WTC11 (cell line): ENCODE measurements around the gene SSU72. TPM values are rescaled to one million over a fixed set of nuclear protein-coding genes. Genes with fewer than 3 reads are reported as not detected.
A peak's percentile ranks its signal among the peaks of the same experiment; 100 is the strongest.

Source experiments
- ATAC-seq: fragments of 200-7000 bp; cut with Tn5 transposase; 2 replicates; pipeline ENCODE4 v1.10.0; 2021; ENCODE audit warnings: mild to moderate bottlenecking, moderate library complexity
- CTCF ChIA-PET: fragments of 300-600 bp; sonication (Branson Sonifier 250); formaldehyde crosslinking; loops from one replicate; lab custom pipeline; 2021; ENCODE audit warnings: antibody characterized with exemption; lab: Charles Lee
- POLR2A ChIA-PET: fragments of 350-600 bp; sonication (Branson Sonifier 250); formaldehyde crosslinking; loops from one replicate; lab custom pipeline; 2021; ENCODE audit warnings: antibody characterized with exemption; lab: Charles Lee
- DNase-seq: peaks from one replicate; pipeline ENCODE4 v3.0.0; 2021; ENCODE audit warnings: low spot score
- H3K27ac Mint-ChIP-seq: 2 replicates; pipeline ENCODE4 v1.8.0; 2021; ENCODE audit warnings: mixed read lengths
- H3K27me3 Mint-ChIP-seq: 2 replicates; pipeline ENCODE4 v1.8.0; 2021; ENCODE audit warnings: low read depth, mild to moderate bottlenecking, moderate library complexity, mixed read lengths
- H3K36me3 Mint-ChIP-seq: 2 replicates; pipeline ENCODE4 v1.8.0; 2021; ENCODE audit warnings: mixed read lengths
- H3K4me1 Mint-ChIP-seq: 2 replicates; pipeline ENCODE4 v1.8.0; 2022; ENCODE audit warnings: mixed read lengths
- H3K4me3 Mint-ChIP-seq: 2 replicates; pipeline ENCODE4 v1.8.0; 2021; ENCODE audit warnings: mild to moderate bottlenecking, moderate library complexity, mixed read lengths
- H3K9me3 Mint-ChIP-seq: 2 replicates; pipeline ENCODE4 v1.8.0; 2021; ENCODE audit warnings: mixed read lengths
- ATF1 ChIP-seq: sonication (generic); formaldehyde crosslinking; IDR thresholded peaks from 2 replicates; pipeline ENCODE4 v1.8.1; 2023; ENCODE audit warnings: mild to moderate bottlenecking, moderate library complexity, missing genetic modification reagents
- ATF3 ChIP-seq: sonication (generic); formaldehyde crosslinking; conservative IDR thresholded peaks from 2 replicates; pipeline ENCODE4 v1.8.1; 2022; ENCODE audit warnings: mild to moderate bottlenecking, missing genetic modification reagents
- CBFB ChIP-seq: sonication (generic); formaldehyde crosslinking; IDR thresholded peaks from 2 replicates; pipeline ENCODE4 v1.8.1; 2022; ENCODE audit warnings: mild to moderate bottlenecking, low read depth, missing genetic modification reagents
- EMX1 ChIP-seq: fragments of 250-450 bp; sonication (Bioruptor Pico); IDR thresholded peaks from 2 replicates; pipeline ENCODE4 v1.8.0; 2021; ENCODE audit warnings: mild to moderate bottlenecking
- FOXP1 ChIP-seq: sonication (generic); formaldehyde crosslinking; IDR thresholded peaks from 2 replicates; pipeline ENCODE4 v1.8.0; 2022; ENCODE audit warnings: missing genetic modification reagents, mild to moderate bottlenecking, moderate library complexity, borderline replicate concordance
- GABPB1 ChIP-seq: sonication (generic); formaldehyde crosslinking; IDR thresholded peaks from 2 replicates; pipeline ENCODE4 v1.8.1; 2023; ENCODE audit warnings: mild to moderate bottlenecking, missing genetic modification reagents
- KAT7 ChIP-seq: sonication (generic); formaldehyde crosslinking; IDR thresholded peaks from 2 replicates; pipeline ENCODE4 v1.8.1; 2023; ENCODE audit warnings: missing genetic modification reagents, mild to moderate bottlenecking, borderline replicate concordance
- MAX ChIP-seq: sonication (generic); formaldehyde crosslinking; IDR thresholded peaks from 2 replicates; pipeline ENCODE4 v1.8.0; 2022; ENCODE audit warnings: mild to moderate bottlenecking, missing genetic modification reagents
- MXD4 ChIP-seq: fragments of 250-450 bp; sonication (Bioruptor Pico); IDR thresholded peaks from 2 replicates; pipeline ENCODE4 v1.8.0; 2021; ENCODE audit warnings: mild to moderate bottlenecking, moderate library complexity, borderline replicate concordance
- MYBL2 ChIP-seq: sonication (generic); formaldehyde crosslinking; IDR thresholded peaks from 2 replicates; pipeline ENCODE4 v1.8.1; 2023; ENCODE audit warnings: mild to moderate bottlenecking, moderate library complexity, missing genetic modification reagents
- RORB ChIP-seq: fragments of 250-450 bp; sonication (Bioruptor Pico); IDR thresholded peaks from 2 replicates; pipeline ENCODE4 v1.9.0; 2021; ENCODE audit warnings: mild to moderate bottlenecking
- SOX15 ChIP-seq: fragments of 250-450 bp; sonication (Bioruptor Pico); IDR thresholded peaks from 2 replicates; pipeline ENCODE4 v1.9.0; 2021; ENCODE audit warnings: mild to moderate bottlenecking
- TEAD4 ChIP-seq: sonication (generic); formaldehyde crosslinking; IDR thresholded peaks from 2 replicates; pipeline ENCODE4 v1.8.0; 2022; ENCODE audit warnings: mild to moderate bottlenecking, missing genetic modification reagents
- ZNF512 ChIP-seq: sonication (generic); formaldehyde crosslinking; IDR thresholded peaks from 2 replicates; pipeline ENCODE4 v1.8.1; 2022; ENCODE audit warnings: missing genetic modification reagents, borderline replicate concordance
- total RNA-seq: library from RNA; stranded (reverse); gene quantifications from 3 replicates; pipeline ENCODE4 v1.2.3, GENCODE V29; 2021
- TF ChIP-seq, protein P1 (sequence below): fragments of 250-450 bp; sonication (Bioruptor Pico); IDR thresholded peaks from 2 replicates; pipeline ENCODE4 v1.8.0; 2021; ENCODE audit warnings: mild to moderate bottlenecking
- TF ChIP-seq, protein P2 (sequence below): fragments of 250-450 bp; sonication (Bioruptor Pico); IDR thresholded peaks from 2 replicates; pipeline ENCODE4 v1.9.0; 2021; ENCODE audit warnings: mild to moderate bottlenecking
- TF ChIP-seq, protein P3 (sequence below): sonication (generic); formaldehyde crosslinking; IDR thresholded peaks from 2 replicates; pipeline ENCODE4 v1.8.0; 2023; ENCODE audit warnings: mild to moderate bottlenecking, missing genetic modification reagents
- TF ChIP-seq, protein P4 (sequence below): sonication (generic); formaldehyde crosslinking; IDR thresholded peaks from 2 replicates; pipeline ENCODE4 v1.8.0; 2022; ENCODE audit warnings: missing genetic modification reagents

Gene SSU72
- total RNA-seq, 1 experiment from 2014 or later, result 158 TPM

GRCh38 chr1:1511533-1512285 lies 63.0 kb downstream of the SSU72 start, which contains the start of gene ATAD3A (continued):
- TF ChIP-seq, protein P1, sequence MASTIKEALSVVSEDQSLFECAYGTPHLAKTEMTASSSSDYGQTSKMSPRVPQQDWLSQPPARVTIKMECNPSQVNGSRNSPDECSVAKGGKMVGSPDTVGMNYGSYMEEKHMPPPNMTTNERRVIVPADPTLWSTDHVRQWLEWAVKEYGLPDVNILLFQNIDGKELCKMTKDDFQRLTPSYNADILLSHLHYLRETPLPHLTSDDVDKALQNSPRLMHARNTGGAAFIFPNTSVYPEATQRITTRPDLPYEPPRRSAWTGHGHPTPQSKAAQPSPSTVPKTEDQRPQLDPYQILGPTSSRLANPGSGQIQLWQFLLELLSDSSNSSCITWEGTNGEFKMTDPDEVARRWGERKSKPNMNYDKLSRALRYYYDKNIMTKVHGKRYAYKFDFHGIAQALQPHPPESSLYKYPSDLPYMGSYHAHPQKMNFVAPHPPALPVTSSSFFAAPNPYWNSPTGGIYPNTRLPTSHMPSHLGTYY, result no peak
- TF ChIP-seq, protein P2, sequence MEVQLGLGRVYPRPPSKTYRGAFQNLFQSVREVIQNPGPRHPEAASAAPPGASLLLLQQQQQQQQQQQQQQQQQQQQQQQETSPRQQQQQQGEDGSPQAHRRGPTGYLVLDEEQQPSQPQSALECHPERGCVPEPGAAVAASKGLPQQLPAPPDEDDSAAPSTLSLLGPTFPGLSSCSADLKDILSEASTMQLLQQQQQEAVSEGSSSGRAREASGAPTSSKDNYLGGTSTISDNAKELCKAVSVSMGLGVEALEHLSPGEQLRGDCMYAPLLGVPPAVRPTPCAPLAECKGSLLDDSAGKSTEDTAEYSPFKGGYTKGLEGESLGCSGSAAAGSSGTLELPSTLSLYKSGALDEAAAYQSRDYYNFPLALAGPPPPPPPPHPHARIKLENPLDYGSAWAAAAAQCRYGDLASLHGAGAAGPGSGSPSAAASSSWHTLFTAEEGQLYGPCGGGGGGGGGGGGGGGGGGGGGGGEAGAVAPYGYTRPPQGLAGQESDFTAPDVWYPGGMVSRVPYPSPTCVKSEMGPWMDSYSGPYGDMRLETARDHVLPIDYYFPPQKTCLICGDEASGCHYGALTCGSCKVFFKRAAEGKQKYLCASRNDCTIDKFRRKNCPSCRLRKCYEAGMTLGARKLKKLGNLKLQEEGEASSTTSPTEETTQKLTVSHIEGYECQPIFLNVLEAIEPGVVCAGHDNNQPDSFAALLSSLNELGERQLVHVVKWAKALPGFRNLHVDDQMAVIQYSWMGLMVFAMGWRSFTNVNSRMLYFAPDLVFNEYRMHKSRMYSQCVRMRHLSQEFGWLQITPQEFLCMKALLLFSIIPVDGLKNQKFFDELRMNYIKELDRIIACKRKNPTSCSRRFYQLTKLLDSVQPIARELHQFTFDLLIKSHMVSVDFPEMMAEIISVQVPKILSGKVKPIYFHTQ (CRISPR knock-in tag), result no peak
- no peak for TF ChIP-seq ATF3 (CRISPR knock-in tag)
- TF ChIP-seq CBFB, result 0 out of 2 replicates have a peak, but pooled peaks have one; percentile 69
- TF ChIP-seq FOXP1, result 0 out of 2 replicates have a peak, but pooled peaks have one; percentile 53
- no peak for TF ChIP-seq SOX15 (CRISPR knock-in tag)
- no peak for TF ChIP-seq ZNF512 (CRISPR knock-in tag)
- TF ChIP-seq GABPB1 (CRISPR knock-in tag), result peak; percentile 27

DNA sequence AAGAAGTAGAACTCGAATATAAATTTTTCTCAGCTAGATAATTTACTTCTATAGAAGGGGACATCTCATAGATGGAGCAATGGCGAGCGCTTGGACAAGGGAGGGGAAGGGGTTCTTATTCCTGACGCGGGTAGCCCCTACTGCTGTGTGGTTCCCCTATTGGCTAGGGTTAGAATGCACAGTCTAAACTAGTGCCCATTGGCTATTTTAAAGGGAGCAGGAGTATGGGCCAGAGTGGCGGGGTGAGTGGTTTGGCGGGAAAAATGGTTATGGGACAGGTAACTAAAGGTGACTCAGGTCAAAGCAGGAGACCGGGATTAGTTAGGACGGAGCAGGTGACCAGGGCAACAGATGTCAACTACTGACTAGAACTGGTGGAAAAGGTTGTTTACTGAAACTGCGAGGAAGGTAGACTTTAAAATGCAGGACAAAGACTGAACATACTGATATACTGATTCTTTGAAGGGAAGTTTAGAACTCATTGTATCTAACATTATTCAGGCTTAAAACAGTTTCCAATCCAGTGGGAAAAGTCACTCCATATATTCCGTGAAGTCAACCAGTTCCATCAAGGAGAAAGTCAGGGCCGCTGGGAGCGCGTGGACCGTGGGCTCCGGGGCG lies 63.6 kb downstream of the SSU72 start:
- no peaks in the 10 kb centered on the region for H3K9me3 Mint-ChIP-seq
- no peaks in the 10 kb centered on the region for H3K27me3 Mint-ChIP-seq
- peak; percentile 64 for ATAC-seq
- peak overlapping the region; percentile 99 for H3K27ac Mint-ChIP-seq
- H3K36me3 Mint-ChIP-seq, result peaks cover 2% of the 10 kb centered on the region; the same call in 1 of the 2 replicates
- DNase-seq, result peak; percentile 47
- CTCF ChIA-PET, result interaction anchor here (0.8 kb wide), 1 partner anchor 10 kb away, joined by 3 read pairs; no protein-coding TSS in a partner anchor
- POLR2A ChIA-PET, result no interaction called here
- TF ChIP-seq ZNF512 (CRISPR knock-in tag) (no peak), MAX (CRISPR knock-in tag) (no peak; the same call in 1 of the 2 replicates), ATF1 (no peak), EMX1 (CRISPR knock-in tag) (no peak), TEAD4 (CRISPR knock-in tag) (no peak), KAT7 (CRISPR knock-in tag) (no peak), MXD4 (CRISPR knock-in tag) (no peak), MYBL2 (peak; percentile 45; the same call in 1 of the 2 replicates), RORB (CRISPR knock-in tag) (no peak)
- TF ChIP-seq, protein P3, sequence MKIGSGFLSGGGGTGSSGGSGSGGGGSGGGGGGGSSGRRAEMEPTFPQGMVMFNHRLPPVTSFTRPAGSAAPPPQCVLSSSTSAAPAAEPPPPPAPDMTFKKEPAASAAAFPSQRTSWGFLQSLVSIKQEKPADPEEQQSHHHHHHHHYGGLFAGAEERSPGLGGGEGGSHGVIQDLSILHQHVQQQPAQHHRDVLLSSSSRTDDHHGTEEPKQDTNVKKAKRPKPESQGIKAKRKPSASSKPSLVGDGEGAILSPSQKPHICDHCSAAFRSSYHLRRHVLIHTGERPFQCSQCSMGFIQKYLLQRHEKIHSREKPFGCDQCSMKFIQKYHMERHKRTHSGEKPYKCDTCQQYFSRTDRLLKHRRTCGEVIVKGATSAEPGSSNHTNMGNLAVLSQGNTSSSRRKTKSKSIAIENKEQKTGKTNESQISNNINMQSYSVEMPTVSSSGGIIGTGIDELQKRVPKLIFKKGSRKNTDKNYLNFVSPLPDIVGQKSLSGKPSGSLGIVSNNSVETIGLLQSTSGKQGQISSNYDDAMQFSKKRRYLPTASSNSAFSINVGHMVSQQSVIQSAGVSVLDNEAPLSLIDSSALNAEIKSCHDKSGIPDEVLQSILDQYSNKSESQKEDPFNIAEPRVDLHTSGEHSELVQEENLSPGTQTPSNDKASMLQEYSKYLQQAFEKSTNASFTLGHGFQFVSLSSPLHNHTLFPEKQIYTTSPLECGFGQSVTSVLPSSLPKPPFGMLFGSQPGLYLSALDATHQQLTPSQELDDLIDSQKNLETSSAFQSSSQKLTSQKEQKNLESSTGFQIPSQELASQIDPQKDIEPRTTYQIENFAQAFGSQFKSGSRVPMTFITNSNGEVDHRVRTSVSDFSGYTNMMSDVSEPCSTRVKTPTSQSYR (CRISPR knock-in tag), result no peak
- TF ChIP-seq, protein P4, sequence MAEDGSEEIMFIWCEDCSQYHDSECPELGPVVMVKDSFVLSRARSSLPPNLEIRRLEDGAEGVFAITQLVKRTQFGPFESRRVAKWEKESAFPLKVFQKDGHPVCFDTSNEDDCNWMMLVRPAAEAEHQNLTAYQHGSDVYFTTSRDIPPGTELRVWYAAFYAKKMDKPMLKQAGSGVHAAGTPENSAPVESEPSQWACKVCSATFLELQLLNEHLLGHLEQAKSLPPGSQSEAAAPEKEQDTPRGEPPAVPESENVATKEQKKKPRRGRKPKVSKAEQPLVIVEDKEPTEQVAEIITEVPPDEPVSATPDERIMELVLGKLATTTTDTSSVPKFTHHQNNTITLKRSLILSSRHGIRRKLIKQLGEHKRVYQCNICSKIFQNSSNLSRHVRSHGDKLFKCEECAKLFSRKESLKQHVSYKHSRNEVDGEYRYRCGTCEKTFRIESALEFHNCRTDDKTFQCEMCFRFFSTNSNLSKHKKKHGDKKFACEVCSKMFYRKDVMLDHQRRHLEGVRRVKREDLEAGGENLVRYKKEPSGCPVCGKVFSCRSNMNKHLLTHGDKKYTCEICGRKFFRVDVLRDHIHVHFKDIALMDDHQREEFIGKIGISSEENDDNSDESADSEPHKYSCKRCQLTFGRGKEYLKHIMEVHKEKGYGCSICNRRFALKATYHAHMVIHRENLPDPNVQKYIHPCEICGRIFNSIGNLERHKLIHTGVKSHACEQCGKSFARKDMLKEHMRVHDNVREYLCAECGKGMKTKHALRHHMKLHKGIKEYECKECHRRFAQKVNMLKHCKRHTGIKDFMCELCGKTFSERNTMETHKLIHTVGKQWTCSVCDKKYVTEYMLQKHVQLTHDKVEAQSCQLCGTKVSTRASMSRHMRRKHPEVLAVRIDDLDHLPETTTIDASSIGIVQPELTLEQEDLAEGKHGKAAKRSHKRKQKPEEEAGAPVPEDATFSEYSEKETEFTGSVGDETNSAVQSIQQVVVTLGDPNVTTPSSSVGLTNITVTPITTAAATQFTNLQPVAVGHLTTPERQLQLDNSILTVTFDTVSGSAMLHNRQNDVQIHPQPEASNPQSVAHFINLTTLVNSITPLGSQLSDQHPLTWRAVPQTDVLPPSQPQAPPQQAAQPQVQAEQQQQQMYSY (CRISPR knock-in tag), result peak; percentile 67
- H3K4me3 Mint-ChIP-seq, result peak overlapping the region; percentile 78
- H3K4me1 Mint-ChIP-seq, result peaks cover 7% of the 10 kb centered on the region; the same call in 1 of the 2 replicates
